ENCODE data around the gene GRIP2. TPM values are rescaled to one million over a fixed set of nuclear protein-coding genes. Genes with fewer than 3 reads are reported as not detected.

The GRIP2 gene
- total and polyA plus RNA-seq, 2 of the 4 experiments (the other 2 are of a cell fraction) = 0.05 TPM; not detected in 1

DNA sequence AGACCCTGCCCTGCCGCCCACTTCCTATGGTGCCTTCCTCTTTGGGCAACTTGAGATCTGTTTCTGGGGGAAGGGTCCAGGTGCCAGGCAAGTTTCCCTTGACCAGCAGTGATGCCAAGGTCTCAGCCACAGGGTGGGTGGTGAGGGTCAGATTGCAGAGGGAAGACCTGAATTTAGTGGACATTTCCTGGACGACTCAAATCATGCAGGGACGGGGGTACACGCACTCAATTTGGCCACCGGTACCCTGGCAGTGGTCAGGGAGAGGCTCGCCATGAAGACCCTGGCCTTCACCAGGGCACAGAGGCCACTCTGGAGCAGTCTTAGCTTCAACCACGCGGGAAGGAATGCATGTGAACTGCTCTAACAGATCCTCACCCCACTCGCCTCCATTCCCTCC, 1.5 kb upstream of the GRIP2 start:
- H3K27ac ChIP-seq (ENCODE audit: insufficient read depth, low read length) = no peak overlapping the region
- no peak overlapping the region for H2AFZ ChIP-seq (replicated peaks; ENCODE audit: low read length, poor library complexity)
- no peak overlapping the region for H3K23ac ChIP-seq (ENCODE audit: low read depth, low read length)
- DNase-seq = no peak
- no peak overlapping the region for H2BK20ac ChIP-seq (ENCODE audit: low read depth, low read length)
- H3K36me3 ChIP-seq (ENCODE audit: control insufficient read depth, insufficient read depth, low read length) = no peaks in the 10 kb centered on the region
- TF ChIP-seq FOS (IDR thresholded peaks at IDR 0.05; ENCODE audit: low read depth, low read length) = no peak
- no TSS peak for BruUV-seq (replicated peaks)
- no peak overlapping the region for H3K4ac ChIP-seq (ENCODE audit: low read depth, low read length)
- no peak overlapping the region for H2BK120ac ChIP-seq (ENCODE audit: low read depth, low read length)
- no peaks in the 10 kb centered on the region for H3K79me1 ChIP-seq (ENCODE audit: low read depth in 1 of 2, low read length in 2 of 2)
- no peak overlapping the region for H2AK9ac ChIP-seq (replicated peaks; ENCODE audit: low read depth, low read length, poor library complexity)
- 53% methylated on average over 3 of the region's 9 CpGs; no CpG with 5 or more reads in 1 of the 2 experiments for WGBS, 2 experiments (ENCODE audit: extremely low coverage in 2 of 2, insufficient read length in 1 of 2)
- no peak overlapping the region for H4K5ac ChIP-seq (ENCODE audit: low read depth, low read length)
- no peak overlapping the region for H4K8ac ChIP-seq (ENCODE audit: low read depth in 2 of 2, low read length in 2 of 2)
- intact Hi-C loops (cut with micrococcal nuclease) = no loop called here
- H2AK5ac ChIP-seq (ENCODE audit: low read depth, low read length) = no peak overlapping the region
- H2BK5ac ChIP-seq (ENCODE audit: low read depth, low read length, poor library complexity, severe bottlenecking) = no peak overlapping the region
- ChIA-PET CTCF (no interaction called here), POLR2A (ENCODE audit: unreplicated experiment) (no interaction called here)
- H3K4me3 ChIP-seq (ENCODE audit: insufficient read depth, low read depth, low read length) = no peak overlapping the region
- H3K9me3 ChIP-seq (ENCODE audit: control insufficient read depth, insufficient read depth, low read length) = no peaks in the 10 kb centered on the region
- H3K56ac ChIP-seq (ENCODE audit: extremely low read depth, insufficient read depth, low read length) = no peak overlapping the region
- in situ Hi-C loops (cut with MboI; ENCODE audit: low sequenced_read_pairs) = loop anchor here (10.0 kb wide), 1 partner anchor 337 kb away; no protein-coding TSS in a partner anchor
- H3K4me2 ChIP-seq (ENCODE audit: low read depth, low read length) = no peak overlapping the region
- dilution Hi-C loops (cut with HindIII; ENCODE audit: low sequenced_read_pairs, unreplicated experiment) = no loop called here
- no peak overlapping the region for H3K9ac ChIP-seq (ENCODE audit: low read depth, low read length)
- no peak overlapping the region for H3K14ac ChIP-seq (replicated peaks; ENCODE audit: low read depth, low read length)
- no peak overlapping the region for H2BK15ac ChIP-seq (ENCODE audit: low read depth, low read length)
- H4K20me1 ChIP-seq (ENCODE audit: insufficient read depth, low read length) = no peaks in the 10 kb centered on the region
- no peak overlapping the region for H4K91ac ChIP-seq (ENCODE audit: insufficient read depth, low read depth, low read length)
- no peak for ATAC-seq (ENCODE audit: low read depth)
- H3K18ac ChIP-seq (ENCODE audit: low read depth, low read length) = no peak overlapping the region
- H3K9me1 ChIP-seq (ENCODE audit: insufficient read depth, low read length) = no peaks in the 10 kb centered on the region
- no peaks in the 10 kb centered on the region for H3K4me1 ChIP-seq (ENCODE audit: control insufficient read depth, insufficient read depth, low read length)
- H3K27me3 ChIP-seq (ENCODE audit: control insufficient read depth, insufficient read depth, low read length) = peaks cover 34% of the 10 kb centered on the region; the same call in 1 of the 2 replicates

Data from IMR-90 (cell line).